ENCODE measurements around the gene CNPY4.

Gene CNPY4

GRCh38 chr7:100118388-100119071 lies 904 bp upstream of the CNPY4 start:
- no peak for DNase-seq
- in situ Hi-C loops (cut with HindIII; ENCODE audit: low pct_ligation_motif_present, low sequenced_read_pairs): no loop called here
- no peak for TF ChIP-seq CTCF (IDR thresholded peaks at IDR 0.05; ENCODE audit: low read depth, low read length, missing control alignments)
- peak overlapping the region; percentile 98 for H3K27ac ChIP-seq
- H3K4me3 ChIP-seq (ENCODE audit: low read depth, low read length): peak overlapping the region; percentile 91
- H3K36me3 ChIP-seq (replicated peaks): peaks cover 5% of the 10 kb centered on the region
- H3K27me3 ChIP-seq (replicated peaks): no peaks in the 10 kb centered on the region

- no peak for TF ChIP-seq CTCF (IDR thresholded peaks at IDR 0.05; ENCODE audit: low read depth, low read length, missing control alignments)
- Histone ChIP-seq H3K27ac (peak overlapping the region; percentile 98), H3K4me3 (ENCODE audit: low read depth, low read length) (peak overlapping the region; percentile 91), H3K27me3 (replicated peaks) (no peaks in the 10 kb centered on the region), H3K36me3 (replicated peaks) (no peaks in the 10 kb centered on the region)
- DNase-seq: peak; percentile 55
- in situ Hi-C loops (cut with HindIII; ENCODE audit: low pct_ligation_motif_present, low sequenced_read_pairs): no loop called here
These were observed 717 bp downstream of the CNPY4 start for GRCh38 chr7:100119970-100120732.

DNA sequence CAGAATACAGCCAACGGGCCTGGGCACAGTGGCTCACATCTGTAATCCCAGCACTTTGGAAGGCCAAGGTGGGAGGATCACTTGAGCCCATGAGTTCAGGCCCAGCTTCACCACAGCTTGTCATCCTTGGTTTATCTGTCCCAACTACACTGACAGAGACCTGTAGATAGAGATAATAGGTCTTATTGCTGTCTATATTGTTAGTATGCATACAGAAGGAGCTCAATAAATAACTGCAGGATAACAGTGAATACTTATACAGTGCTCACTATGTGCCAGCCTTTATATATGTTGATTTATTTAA lies 1.3 kb downstream of the CNPY4 start:
- in situ Hi-C loops (cut with HindIII; ENCODE audit: low pct_ligation_motif_present, low sequenced_read_pairs): no loop called here
- Histone ChIP-seq H3K36me3 (replicated peaks) (no peaks in the 10 kb centered on the region), H3K27me3 (replicated peaks) (no peaks in the 10 kb centered on the region), H3K27ac (no peak overlapping the region), H3K4me3 (ENCODE audit: low read depth, low read length) (peak overlapping the region; percentile 91)
- no peak for TF ChIP-seq CTCF (IDR thresholded peaks at IDR 0.05; ENCODE audit: low read depth, low read length, missing control alignments)
- DNase-seq: no peak

GRCh38 chr7:100122067-100122466 lies 2.6 kb downstream of the CNPY4 start:
- Histone ChIP-seq H3K36me3 (replicated peaks) (no peaks in the 10 kb centered on the region), H3K4me3 (ENCODE audit: low read depth, low read length) (no peak overlapping the region), H3K27me3 (replicated peaks) (no peaks in the 10 kb centered on the region), H3K27ac (no peak overlapping the region)
- in situ Hi-C loops (cut with HindIII; ENCODE audit: low pct_ligation_motif_present, low sequenced_read_pairs): no loop called here
- no peak for DNase-seq
- no peak for TF ChIP-seq CTCF (IDR thresholded peaks at IDR 0.05; ENCODE audit: low read depth, low read length, missing control alignments)

- DNase-seq: no peak
These were observed 3.1 kb downstream of the CNPY4 start for GRCh38 chr7:100122568-100122967.

More at GRCh38 chr7:100122568-100122967, 3.1 kb downstream of the CNPY4 start:
- in situ Hi-C loops (cut with HindIII; ENCODE audit: low pct_ligation_motif_present, low sequenced_read_pairs): no loop called here
- H3K27me3 ChIP-seq (replicated peaks): no peaks in the 10 kb centered on the region
- no peak for TF ChIP-seq CTCF (IDR thresholded peaks at IDR 0.05; ENCODE audit: low read depth, low read length, missing control alignments)
- H3K36me3 ChIP-seq (replicated peaks): no peaks in the 10 kb centered on the region
- H3K4me3 ChIP-seq (ENCODE audit: low read depth, low read length): no peak overlapping the region
- no peak overlapping the region for H3K27ac ChIP-seq

Data from brain microvascular endothelial cell (primary cell).